ENCODE results near the gene SPTBN4.

DNA sequence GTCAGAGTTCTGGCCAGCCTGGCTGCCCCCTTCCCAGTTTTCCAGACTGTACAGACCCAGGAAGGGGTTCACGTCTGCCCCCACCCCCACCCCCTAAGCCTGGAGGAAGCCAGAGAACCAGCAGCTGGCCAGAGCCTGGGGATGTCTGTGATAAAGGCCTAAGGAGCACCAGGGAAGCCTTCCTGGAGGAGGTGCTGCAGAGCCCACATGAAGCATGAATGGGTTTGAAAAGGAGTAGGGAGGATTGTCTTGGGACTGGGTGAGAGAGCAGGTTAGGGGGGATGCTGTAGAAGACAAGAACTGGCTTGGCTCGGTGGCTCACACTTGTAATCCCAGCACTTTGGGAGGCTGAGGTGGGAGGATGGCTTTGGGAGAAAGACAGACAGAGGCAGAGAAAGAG lies 115.7 kb downstream of the SPTBN4 start:
- TF ChIP-seq POLR2A (IDR thresholded peaks at IDR 0.05), result no peak
- TF ChIP-seq, protein P1, sequence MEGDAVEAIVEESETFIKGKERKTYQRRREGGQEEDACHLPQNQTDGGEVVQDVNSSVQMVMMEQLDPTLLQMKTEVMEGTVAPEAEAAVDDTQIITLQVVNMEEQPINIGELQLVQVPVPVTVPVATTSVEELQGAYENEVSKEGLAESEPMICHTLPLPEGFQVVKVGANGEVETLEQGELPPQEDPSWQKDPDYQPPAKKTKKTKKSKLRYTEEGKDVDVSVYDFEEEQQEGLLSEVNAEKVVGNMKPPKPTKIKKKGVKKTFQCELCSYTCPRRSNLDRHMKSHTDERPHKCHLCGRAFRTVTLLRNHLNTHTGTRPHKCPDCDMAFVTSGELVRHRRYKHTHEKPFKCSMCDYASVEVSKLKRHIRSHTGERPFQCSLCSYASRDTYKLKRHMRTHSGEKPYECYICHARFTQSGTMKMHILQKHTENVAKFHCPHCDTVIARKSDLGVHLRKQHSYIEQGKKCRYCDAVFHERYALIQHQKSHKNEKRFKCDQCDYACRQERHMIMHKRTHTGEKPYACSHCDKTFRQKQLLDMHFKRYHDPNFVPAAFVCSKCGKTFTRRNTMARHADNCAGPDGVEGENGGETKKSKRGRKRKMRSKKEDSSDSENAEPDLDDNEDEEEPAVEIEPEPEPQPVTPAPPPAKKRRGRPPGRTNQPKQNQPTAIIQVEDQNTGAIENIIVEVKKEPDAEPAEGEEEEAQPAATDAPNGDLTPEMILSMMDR (IDR thresholded peaks at IDR 0.05), result no peak

Data from body of pancreas (tissue), 4 donors.